Astrocyte of the spinal cord (primary cell): ENCODE data around the gene VWA5A.

Source experiments
- DNase-seq: peaks from one replicate; pipeline ENCODE4 v3.0.0; 2011; ENCODE audit warnings: low read depth, low spot score
- H3K4me3 ChIP-seq: 2 replicates; pipeline ENCODE4 v1.5.1; 2011; ENCODE audit warnings: low read depth, mild to moderate bottlenecking, low read length, moderate library complexity
- in situ Hi-C: cut with HindIII; loops from 2 replicates; pipeline ENCODE4 v1.10.0; 2017; ENCODE audit warnings: low sequenced_read_pairs
- TF ChIP-seq, protein P1 (sequence below): IDR thresholded peaks from 2 replicates; pipeline ENCODE4 v1.5.1; 2012; ENCODE audit warnings: low read depth, mild to moderate bottlenecking, low read length, inconsistent platforms

Gene VWA5A

GRCh38 chr11:124172101-124172500 lies 56.9 kb downstream of the VWA5A start:
- DNase-seq, result no peak
- TF ChIP-seq, protein P1, sequence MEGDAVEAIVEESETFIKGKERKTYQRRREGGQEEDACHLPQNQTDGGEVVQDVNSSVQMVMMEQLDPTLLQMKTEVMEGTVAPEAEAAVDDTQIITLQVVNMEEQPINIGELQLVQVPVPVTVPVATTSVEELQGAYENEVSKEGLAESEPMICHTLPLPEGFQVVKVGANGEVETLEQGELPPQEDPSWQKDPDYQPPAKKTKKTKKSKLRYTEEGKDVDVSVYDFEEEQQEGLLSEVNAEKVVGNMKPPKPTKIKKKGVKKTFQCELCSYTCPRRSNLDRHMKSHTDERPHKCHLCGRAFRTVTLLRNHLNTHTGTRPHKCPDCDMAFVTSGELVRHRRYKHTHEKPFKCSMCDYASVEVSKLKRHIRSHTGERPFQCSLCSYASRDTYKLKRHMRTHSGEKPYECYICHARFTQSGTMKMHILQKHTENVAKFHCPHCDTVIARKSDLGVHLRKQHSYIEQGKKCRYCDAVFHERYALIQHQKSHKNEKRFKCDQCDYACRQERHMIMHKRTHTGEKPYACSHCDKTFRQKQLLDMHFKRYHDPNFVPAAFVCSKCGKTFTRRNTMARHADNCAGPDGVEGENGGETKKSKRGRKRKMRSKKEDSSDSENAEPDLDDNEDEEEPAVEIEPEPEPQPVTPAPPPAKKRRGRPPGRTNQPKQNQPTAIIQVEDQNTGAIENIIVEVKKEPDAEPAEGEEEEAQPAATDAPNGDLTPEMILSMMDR, result no peak
- in situ Hi-C loops, result no loop called here
- no peak overlapping the region for H3K4me3 ChIP-seq

- TF ChIP-seq, protein P1, result no peak
- H3K4me3 ChIP-seq, result no peak overlapping the region
- in situ Hi-C loops, result no loop called here
- no peak for DNase-seq
Measured at GRCh38 chr11:124172599-124172998, 57.3 kb downstream of the VWA5A start.

DNA sequence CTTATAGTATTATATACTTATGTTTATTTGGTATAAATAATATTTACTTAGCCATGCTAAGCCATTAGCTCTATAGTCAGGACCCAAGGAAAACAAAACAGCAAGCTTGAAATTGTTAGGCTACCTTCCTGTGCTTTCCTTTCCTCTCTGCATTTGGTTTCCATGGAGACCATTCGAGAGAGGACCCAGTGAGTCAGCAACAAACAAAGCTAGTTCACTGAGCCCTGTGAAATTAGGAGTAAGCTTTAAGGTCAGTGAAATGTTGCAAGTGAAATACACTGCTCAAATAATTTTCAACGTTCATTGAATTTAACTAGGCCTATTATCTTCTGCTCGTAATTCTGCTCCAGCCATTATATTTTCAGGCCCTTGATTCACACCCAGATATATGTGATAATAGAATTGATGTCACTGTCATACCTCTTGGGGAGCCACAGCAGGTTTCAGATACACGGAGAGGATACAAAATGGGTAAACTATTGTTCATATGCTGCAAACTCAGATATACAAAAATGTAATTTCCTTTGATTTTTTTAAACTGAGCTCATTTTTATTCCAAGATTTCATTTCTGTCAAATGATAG lies 58.8 kb downstream of the VWA5A start:
- in situ Hi-C loops, result no loop called here
- H3K4me3 ChIP-seq, result no peak overlapping the region
- TF ChIP-seq, protein P1, result no peak
- DNase-seq, result peak; percentile 84

- TF ChIP-seq, protein P1, result no peak
- no peak overlapping the region for H3K4me3 ChIP-seq
- in situ Hi-C loops, result no loop called here
- DNase-seq, result no peak
Measured at GRCh38 chr11:124176925-124177715, 61.9 kb downstream of the VWA5A start.

DNA sequence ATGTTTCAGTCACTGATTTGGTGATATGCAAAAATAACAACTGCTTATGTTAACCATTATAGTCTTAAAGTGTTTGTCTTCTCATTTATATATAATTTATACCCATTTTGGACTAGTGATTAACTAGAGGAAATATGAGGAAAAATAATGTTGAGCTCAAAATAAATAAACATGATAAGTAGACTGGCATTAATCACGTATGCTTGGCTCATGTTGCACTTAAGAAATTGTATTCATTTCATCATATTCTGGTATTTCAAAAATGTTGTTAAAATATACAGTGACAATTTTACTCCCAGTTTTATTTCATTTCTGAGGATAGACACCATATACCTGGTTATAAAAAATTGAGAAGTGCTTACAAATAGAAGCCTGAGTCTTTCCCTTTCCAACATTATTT lies 64.1 kb downstream of the VWA5A start:
- TF ChIP-seq, protein P1, result no peak
- DNase-seq, result no peak
- in situ Hi-C loops, result no loop called here
- no peak overlapping the region for H3K4me3 ChIP-seq

GRCh38 chr11:124183068-124183467 lies 67.8 kb downstream of the VWA5A start, which contains the start of gene OR10D3:
TSS of gene OR10D3 (plus strand) at chr11:124183345. CDS start at chr11:124185270, 1,925 bp downstream.
- TF ChIP-seq, protein P1, result no peak
- no peak for DNase-seq
- in situ Hi-C loops, result no loop called here
- H3K4me3 ChIP-seq, result no peak within 1 kb of the TSS
